Activated T-helper 2 cell treated with anti-CD3 and anti-CD28 coated beads, Interferon-gamma antibody, Interleukin-2, Interleukin-4, amounts not matched to agents 10 μg/mL and 5 μg/mL and 100 μg/mL, durations not matched to agents 14 hours and 24 hours and 36 hours (primary cell): ENCODE data around the gene PPP1R36. TPM values are rescaled to one million over a fixed set of nuclear protein-coding genes. Genes with fewer than 3 reads are reported as not detected.

ENCODE experiments used
- DNase-seq: peaks from one replicate; pipeline ENCODE4 v3.0.0; 2021; ENCODE audit warnings: low spot score
- H3K27ac Mint-ChIP-seq: one replicate; pipeline ENCODE4 v1.8.0; 2021; ENCODE audit warnings: mixed read lengths
- H3K27me3 Mint-ChIP-seq: one replicate; pipeline ENCODE4 v1.8.0; 2021; ENCODE audit warnings: low read depth, mixed read lengths
- H3K36me3 Mint-ChIP-seq: one replicate; pipeline ENCODE4 v1.8.0; 2021; ENCODE audit warnings: low read depth, mixed read lengths
- H3K4me1 Mint-ChIP-seq: one replicate; pipeline ENCODE4 v1.8.0; 2021; ENCODE audit warnings: low read depth, mixed read lengths
- H3K4me3 Mint-ChIP-seq: one replicate; pipeline ENCODE4 v1.8.0; 2021; ENCODE audit warnings: low read depth, mild to moderate bottlenecking, moderate library complexity, mixed read lengths
- H3K9me3 Mint-ChIP-seq: one replicate; pipeline ENCODE4 v1.8.0; 2021; ENCODE audit warnings: mixed read lengths
- intact Hi-C: fragments of 100-400 bp; cut with micrococcal nuclease; formaldehyde crosslinking; loops from one replicate; pipeline ENCODE4 v1.15.1; 2023
- total RNA-seq: library from RNA; stranded (reverse); gene quantifications from 2 replicates; pipeline ENCODE4 v1.2.3, GENCODE V29; 2022

The PPP1R36 gene
- total RNA-seq, 1 donor from 2014 or later: not detected

DNA sequence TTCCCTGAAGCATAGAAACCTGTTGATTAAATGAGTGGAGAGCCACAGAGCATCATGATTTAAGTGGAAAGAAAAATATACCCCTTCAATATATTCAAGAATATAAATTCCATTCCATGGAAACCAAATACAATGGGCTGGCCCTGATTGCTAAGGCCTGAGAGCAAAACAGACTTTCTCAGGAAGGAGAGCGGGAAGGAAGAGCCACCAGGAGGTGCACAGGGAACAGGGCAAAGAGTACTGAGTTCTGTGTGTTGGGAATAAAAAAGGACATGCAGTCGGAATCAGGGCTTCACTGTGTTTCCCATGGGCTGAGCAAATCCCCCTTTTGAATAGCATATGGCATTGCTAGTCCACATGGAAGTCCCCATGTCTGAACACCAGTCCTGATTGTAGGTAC is 84.8 kb downstream of the PPP1R36 start:
- Mint-ChIP-seq H3K9me3 (no peaks in the 10 kb centered on the region), H3K36me3 (no peaks in the 10 kb centered on the region), H3K4me3 (no peak overlapping the region), H3K4me1 (peaks cover 3% of the 10 kb centered on the region), H3K27ac (no peak overlapping the region), H3K27me3 (peaks cover 13% of the 10 kb centered on the region)
- intact Hi-C loops: loop anchor here (10.0 kb wide), 1 partner anchor 130 kb away; the partner anchor contains the start of genes ZBTB1 and ZBTB25
- no peak for DNase-seq

DNA sequence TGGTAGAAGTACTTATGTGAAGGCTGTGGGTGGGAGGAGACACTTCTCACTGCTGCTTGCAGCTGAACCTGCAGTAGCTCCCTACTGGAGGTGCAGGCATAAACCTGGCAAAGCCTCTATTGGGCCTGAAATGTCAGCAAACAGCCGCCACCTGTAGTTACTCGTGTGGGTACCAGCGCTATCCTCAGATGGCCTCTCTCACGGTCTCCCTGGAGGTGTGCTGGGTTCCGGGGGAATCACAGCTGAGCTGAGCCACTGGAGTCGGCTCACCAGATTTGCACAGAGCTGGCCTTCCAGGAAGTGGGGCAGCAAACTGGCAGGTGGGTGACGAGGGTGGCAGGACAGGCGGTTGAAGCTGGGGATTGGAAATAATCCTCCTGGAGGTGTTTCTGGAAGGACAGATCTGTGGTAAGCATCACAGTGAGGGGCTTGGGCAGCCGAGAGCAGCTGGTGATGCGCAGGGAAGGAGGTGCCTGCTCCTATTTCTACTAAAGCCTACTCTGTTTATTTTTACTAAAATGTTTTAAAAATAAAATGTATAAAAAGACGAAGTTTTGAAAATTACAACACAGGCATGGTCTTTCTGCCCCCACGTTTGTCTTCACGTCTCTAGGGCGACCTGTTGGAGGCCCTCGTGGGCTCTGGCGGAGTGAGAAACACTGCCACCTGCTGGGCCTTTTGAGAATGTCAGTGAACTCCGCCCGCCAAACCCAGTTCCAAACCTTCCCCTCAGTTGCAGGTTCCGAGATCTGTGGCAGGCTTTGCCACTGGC is 86.6 kb downstream of the PPP1R36 start:
- no peak overlapping the region for H3K27ac Mint-ChIP-seq
- H3K36me3 Mint-ChIP-seq: no peaks in the 10 kb centered on the region
- H3K9me3 Mint-ChIP-seq: no peaks in the 10 kb centered on the region
- intact Hi-C loops: loop anchor here (2.0 to 10.0 kb wide), 3 partner anchors 96 to 292 kb away; partner anchors contain the start of genes HSPA2, ZBTB1 and ZBTB25
- peak; percentile 56 for DNase-seq
- no peak overlapping the region for H3K4me3 Mint-ChIP-seq
- peaks cover 10% of the 10 kb centered on the region for H3K27me3 Mint-ChIP-seq
- H3K4me1 Mint-ChIP-seq: peaks cover 3% of the 10 kb centered on the region

DNA sequence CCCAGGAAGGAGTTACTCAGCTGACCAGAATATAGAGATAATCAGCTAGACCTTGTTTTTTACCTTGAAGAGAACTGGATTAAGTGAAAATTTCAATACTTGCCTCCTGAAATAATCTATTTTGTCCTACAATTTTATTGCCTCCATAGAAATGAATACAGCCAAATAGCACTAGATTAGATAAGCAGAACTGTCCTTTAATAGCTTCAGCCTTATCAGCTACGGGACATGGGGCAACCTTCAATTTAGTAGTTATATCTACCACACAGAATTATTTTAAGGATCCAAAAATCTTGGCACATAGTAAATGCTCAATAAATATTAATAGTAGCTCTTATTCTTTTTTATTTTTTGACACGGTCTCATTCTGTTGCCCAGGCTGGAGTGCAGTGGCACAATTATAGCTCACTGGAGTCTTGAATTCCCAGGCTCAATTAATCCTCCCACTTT is 87.2 kb downstream of the PPP1R36 start:
- Mint-ChIP-seq H3K36me3 (no peaks in the 10 kb centered on the region), H3K9me3 (no peaks in the 10 kb centered on the region), H3K27ac (no peak overlapping the region), H3K27me3 (peaks cover 15% of the 10 kb centered on the region), H3K4me3 (no peak overlapping the region), H3K4me1 (peaks cover 3% of the 10 kb centered on the region)
- intact Hi-C loops: loop anchor here (2.0 to 10.0 kb wide), 3 partner anchors 96 to 292 kb away; partner anchors contain the start of genes HSPA2, ZBTB1 and ZBTB25
- DNase-seq: no peak

DNA sequence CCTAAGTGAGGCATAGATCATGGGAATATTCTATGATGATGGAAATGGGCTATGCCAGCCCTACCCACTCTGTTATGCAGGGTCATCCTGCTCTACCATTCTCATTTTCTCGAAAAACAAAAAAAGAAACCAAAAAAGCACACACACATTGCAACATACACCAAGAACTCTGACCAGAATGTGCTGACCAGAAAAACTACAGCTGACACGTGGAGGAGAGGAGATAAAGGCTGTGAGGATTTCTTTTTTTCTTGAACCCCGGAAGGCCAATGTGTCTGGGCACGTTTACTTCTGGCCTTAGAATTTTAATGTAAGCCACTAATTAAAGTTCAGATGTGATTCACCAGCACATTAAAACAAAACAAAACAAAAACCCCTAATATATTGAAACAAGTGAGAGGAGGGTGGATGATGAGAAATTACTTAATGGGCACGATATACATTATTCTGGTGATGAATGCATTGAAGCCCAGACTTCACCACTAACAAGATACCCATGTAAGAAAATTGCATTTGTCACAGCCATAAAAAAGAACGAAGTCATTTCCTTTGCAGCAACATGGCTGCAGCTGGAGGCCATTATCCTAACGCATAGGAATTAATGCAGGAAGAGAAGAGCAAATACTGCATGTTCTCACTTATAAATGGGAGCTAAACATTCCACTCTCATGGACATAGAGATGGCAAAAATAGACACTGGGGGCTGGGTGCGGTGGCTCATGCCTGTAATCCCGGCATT is 88.1 kb downstream of the PPP1R36 start:
- Mint-ChIP-seq H3K4me1 (peaks cover 3% of the 10 kb centered on the region), H3K9me3 (no peaks in the 10 kb centered on the region), H3K27me3 (peaks cover 19% of the 10 kb centered on the region), H3K4me3 (no peak overlapping the region), H3K36me3 (no peaks in the 10 kb centered on the region), H3K27ac (no peak overlapping the region)
- intact Hi-C loops: loop anchor here (2.0 to 10.0 kb wide), 3 partner anchors 97 to 293 kb away; partner anchors contain the start of genes HSPA2, ZBTB1 and ZBTB25
- no peak for DNase-seq

DNA sequence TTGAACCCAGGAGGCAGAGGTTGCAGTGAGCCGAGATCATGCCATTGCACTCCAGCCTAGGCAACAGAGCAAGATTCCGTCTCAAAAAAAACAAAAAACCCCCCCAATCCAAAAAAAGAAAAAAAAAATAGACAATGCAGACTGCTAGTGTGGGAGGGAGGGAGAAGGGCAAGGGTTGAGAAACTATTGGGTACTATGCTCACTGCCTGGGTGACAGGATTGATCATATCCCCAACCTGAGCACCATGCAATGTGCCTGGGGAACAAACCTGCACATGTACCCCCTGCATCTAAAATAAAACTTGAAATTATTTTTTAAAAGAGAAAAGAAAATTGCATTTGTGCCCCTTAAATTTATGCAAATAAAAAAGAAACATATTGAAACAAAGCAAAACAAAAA is 88.9 kb downstream of the PPP1R36 start:
- no peak overlapping the region for H3K27ac Mint-ChIP-seq
- no peaks in the 10 kb centered on the region for H3K36me3 Mint-ChIP-seq
- H3K9me3 Mint-ChIP-seq: no peaks in the 10 kb centered on the region
- no peak for DNase-seq
- H3K27me3 Mint-ChIP-seq: peaks cover 20% of the 10 kb centered on the region
- H3K4me3 Mint-ChIP-seq: no peak overlapping the region
- H3K4me1 Mint-ChIP-seq: peaks cover 3% of the 10 kb centered on the region
- intact Hi-C loops: loop anchor here (10.0 kb wide), 1 partner anchor 134 kb away; the partner anchor contains the start of genes ZBTB1 and ZBTB25

Other genes starting within 250 kb of the PPP1R36 start
- gene MTHFD1, start 161.6 kb upstream of the PPP1R36 start, total RNA-seq: 291 and 309 TPM in 2 replicates
- gene AKAP5, start 84.5 kb upstream of the PPP1R36 start, total RNA-seq: 2.3 and 2.5 TPM in 2 replicates
- gene ZBTB25, start 46.1 kb upstream of the PPP1R36 start, total RNA-seq: 24.7 and 24.9 TPM in 2 replicates
- 51.1 and 52.8 TPM in 2 replicates for gene ZBTB1, start 45.2 kb upstream of the PPP1R36 start, total RNA-seq
- 6.6 and 7.1 TPM in 2 replicates for gene HSPA2, start 9.2 kb upstream of the PPP1R36 start, total RNA-seq
- 1.0 and 1.9 TPM in 2 replicates for gene PLEKHG3, start 154.5 kb downstream of the PPP1R36 start, total RNA-seq